ENCODE results near the gene SORCS2. TPM values are rescaled to one million over a fixed set of nuclear protein-coding genes. Genes with fewer than 3 reads are reported as not detected.

SORCS2 gene
- total RNA-seq, 1 donor from 2014 or later = not detected

GRCh38 chr4:7474320-7474719, 282.0 kb downstream of the SORCS2 start:
- ATAC-seq (ENCODE audit: low read depth) = no peak
- intact Hi-C loops (cut with micrococcal nuclease) = no loop called here
- ChIA-PET CTCF (no interaction called here), POLR2A (no interaction called here)
- no peak overlapping the region for H3K27ac Mint-ChIP-seq
- H3K4me3 Mint-ChIP-seq = no peak overlapping the region
- no peak for DNase-seq
- H3K27me3 Mint-ChIP-seq = peaks cover 2% of the 10 kb centered on the region
- TF ChIP-seq CTCF (IDR thresholded peaks at IDR 0.05) = no peak
- no peaks in the 10 kb centered on the region for H3K9me3 Mint-ChIP-seq
- H3K36me3 Mint-ChIP-seq (ENCODE audit: low read depth) = no peaks in the 10 kb centered on the region
- no peaks in the 10 kb centered on the region for H3K4me1 Mint-ChIP-seq

GRCh38 chr4:7475207-7475606, 282.9 kb downstream of the SORCS2 start:
- no peaks in the 10 kb centered on the region for H3K4me1 Mint-ChIP-seq
- POLR2A ChIA-PET = no interaction called here
- no peaks in the 10 kb centered on the region for H3K9me3 Mint-ChIP-seq
- DNase-seq = no peak
- intact Hi-C loops (cut with micrococcal nuclease) = no loop called here
- CTCF ChIA-PET = no interaction called here
- H3K4me3 Mint-ChIP-seq = no peak overlapping the region
- TF ChIP-seq CTCF (IDR thresholded peaks at IDR 0.05) = no peak
- no peaks in the 10 kb centered on the region for H3K36me3 Mint-ChIP-seq (ENCODE audit: low read depth)
- ATAC-seq (ENCODE audit: low read depth) = no peak
- peaks cover 2% of the 10 kb centered on the region for H3K27me3 Mint-ChIP-seq
- H3K27ac Mint-ChIP-seq = no peak overlapping the region

- Mint-ChIP-seq H3K4me1 (no peaks in the 10 kb centered on the region), H3K27ac (no peak overlapping the region), H3K4me3 (no peak overlapping the region), H3K9me3 (no peaks in the 10 kb centered on the region), H3K27me3 (peaks cover 2% of the 10 kb centered on the region), H3K36me3 (ENCODE audit: low read depth) (no peaks in the 10 kb centered on the region)
- DNase-seq = no peak
- TF ChIP-seq CTCF (IDR thresholded peaks at IDR 0.05) = no peak
- ChIA-PET CTCF (no interaction called here), POLR2A (no interaction called here)
- no peak for ATAC-seq (ENCODE audit: low read depth)
- intact Hi-C loops (cut with micrococcal nuclease) = no loop called here
These were observed 284.5 kb downstream of the SORCS2 start for GRCh38 chr4:7476820-7477219.

- H3K4me1 Mint-ChIP-seq = no peaks in the 10 kb centered on the region
- intact Hi-C loops (cut with micrococcal nuclease) = no loop called here
- no peak overlapping the region for H3K27ac Mint-ChIP-seq
- no peaks in the 10 kb centered on the region for H3K36me3 Mint-ChIP-seq (ENCODE audit: low read depth)
- TF ChIP-seq CTCF (IDR thresholded peaks at IDR 0.05) = no peak
- no peaks in the 10 kb centered on the region for H3K27me3 Mint-ChIP-seq
- ChIA-PET POLR2A (no interaction called here), CTCF (no interaction called here)
- no peak overlapping the region for H3K4me3 Mint-ChIP-seq
- H3K9me3 Mint-ChIP-seq = no peaks in the 10 kb centered on the region
- DNase-seq (no peak), ATAC-seq (ENCODE audit: low read depth) (no peak)
These were observed 285.4 kb downstream of the SORCS2 start for GRCh38 chr4:7477695-7478094.

GRCh38 chr4:7478665-7479064, 286.3 kb downstream of the SORCS2 start:
- Mint-ChIP-seq H3K4me3 (no peak overlapping the region), H3K4me1 (no peaks in the 10 kb centered on the region), H3K36me3 (ENCODE audit: low read depth) (no peaks in the 10 kb centered on the region), H3K27me3 (no peaks in the 10 kb centered on the region), H3K27ac (no peak overlapping the region), H3K9me3 (no peaks in the 10 kb centered on the region)
- ATAC-seq (ENCODE audit: low read depth) (no peak), DNase-seq (no peak)
- intact Hi-C loops (cut with micrococcal nuclease) = no loop called here
- TF ChIP-seq CTCF (IDR thresholded peaks at IDR 0.05) = no peak
- ChIA-PET CTCF (no interaction called here), POLR2A (no interaction called here)

Measured in activated B cell treated with CpG ODN at 0.5 μM for 24 hours (primary cell).